GM18909 (cell line): Measurements from ENCODE around the gene ZNF750.

Experiments used
- ATAC-seq: cut with Tn5 transposase; IDR thresholded peaks from one replicate; pipeline ENCODE4 v1.9.1; 2021; ENCODE audit warnings: mild to moderate bottlenecking; ENCODE audit not compliant: unreplicated experiment, poor library complexity

Gene ZNF750

DNA sequence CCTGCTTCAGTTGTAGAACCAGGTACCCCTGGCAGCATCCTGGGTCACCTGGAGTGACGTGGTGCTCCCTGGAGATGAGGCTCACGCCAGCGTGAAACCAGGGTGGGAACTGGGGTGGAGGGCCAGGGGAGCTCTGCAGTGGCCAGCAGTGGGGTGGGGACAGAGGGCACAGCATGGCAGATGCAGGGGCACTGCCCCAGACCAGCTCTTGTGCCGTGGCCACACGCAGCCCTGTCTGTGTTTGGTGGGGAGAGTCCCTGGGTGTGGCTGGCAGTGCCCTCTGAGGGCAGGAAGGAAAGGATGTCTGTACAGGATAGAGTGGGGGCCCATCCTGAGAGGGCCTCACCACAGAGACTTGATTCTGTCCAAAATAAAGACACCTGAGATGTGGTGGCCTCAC lies 24.5 kb downstream of the ZNF750 start:
- ATAC-seq, result no peak

DNA sequence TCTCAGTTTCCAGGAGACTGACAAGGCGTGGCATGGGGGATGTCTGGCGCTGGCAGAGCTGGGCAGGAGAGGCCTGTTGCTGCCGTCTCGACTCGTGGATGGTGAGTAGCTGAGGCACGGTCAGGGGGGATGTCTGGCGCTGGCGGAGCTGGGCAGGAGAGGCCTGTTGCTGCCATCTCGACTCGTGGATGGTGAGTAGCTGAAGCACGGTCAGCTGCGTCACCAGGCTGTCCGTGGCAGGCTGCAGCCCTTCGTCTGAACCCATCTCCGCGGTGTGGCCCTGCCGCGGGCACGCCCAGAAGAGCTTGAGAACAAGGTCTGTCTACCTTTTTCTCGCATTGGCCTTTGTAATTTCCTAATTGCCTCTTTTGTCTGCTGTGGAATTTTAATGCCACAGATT lies 25.0 kb downstream of the ZNF750 start:
- ATAC-seq, result no peak

DNA sequence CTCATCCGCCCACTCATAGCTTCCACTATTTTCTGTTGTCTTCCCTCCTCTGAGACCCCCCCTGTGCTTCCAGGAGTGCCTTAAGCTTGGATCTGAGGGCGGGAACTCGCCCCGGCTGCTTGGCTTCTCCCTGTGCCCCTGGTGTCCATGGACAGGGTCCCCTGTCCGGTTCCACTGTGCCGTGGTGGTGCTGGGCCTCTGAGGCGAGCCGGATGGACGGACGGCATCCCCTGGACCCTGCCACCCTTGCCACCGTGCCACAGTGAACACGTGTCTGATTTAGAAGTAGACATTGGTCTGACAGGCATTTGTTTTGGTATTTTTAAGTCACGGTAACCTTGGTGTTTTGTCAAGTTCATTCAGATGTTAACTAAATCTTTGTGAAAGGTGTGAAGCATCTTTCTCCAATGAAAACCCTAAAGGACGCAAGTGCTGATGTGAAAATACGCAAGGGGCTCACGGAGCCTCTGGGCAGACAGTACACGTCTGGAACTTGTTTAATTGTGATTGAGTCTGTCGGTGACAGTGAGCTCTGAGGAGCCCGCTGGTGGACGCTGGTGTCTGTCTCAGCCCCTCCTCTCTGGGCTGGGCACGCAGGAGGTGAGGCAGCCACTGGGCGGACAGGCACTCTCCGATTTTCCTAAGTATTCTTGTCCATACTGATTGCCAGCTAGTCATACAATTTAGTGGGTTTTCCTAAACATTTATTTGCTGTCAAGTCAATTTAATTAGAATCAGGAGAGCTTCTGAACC lies 26.3 kb downstream of the ZNF750 start:
- ATAC-seq, result no peak

DNA sequence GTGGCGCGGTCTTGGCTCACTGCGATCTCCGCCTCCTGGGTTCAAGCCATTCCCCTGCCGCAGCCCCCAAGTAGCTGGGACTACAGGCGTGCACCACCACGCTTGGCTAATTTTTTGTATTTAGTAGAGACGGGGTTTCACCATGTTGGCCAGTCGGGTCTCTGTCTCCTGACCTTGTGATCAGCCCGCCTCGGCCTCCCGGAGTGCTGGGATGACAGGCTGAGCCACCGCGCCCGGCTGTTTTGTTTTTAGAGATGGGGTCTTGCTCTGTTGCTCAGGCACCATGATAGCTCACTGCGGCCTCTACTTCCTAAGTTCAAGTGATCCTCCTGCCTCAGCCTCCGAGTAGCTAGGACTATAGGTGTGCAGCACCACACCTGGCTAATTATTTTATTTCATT lies 27.2 kb downstream of the ZNF750 start:
- ATAC-seq, result no peak

DNA sequence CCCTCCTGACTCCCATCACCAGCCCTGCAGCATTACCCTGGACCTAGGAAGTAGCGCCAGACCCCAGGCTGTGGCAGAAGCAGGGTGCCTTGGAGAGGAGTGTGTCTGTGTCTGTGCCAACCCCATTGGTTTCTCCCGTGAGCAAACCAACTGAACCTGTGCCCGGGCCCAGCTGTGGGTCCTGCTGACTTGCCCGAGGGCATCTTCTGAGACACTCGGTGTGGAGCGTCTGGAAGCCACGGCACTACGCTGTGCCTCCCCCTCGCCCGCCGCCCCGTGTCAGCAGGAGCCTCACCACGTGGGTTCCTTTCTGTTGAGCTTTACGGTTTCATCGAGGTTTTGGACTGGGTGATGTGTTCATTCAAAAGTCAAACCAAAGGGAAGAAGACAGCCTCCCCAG lies 27.8 kb downstream of the ZNF750 start:
- ATAC-seq, result no peak

DNA sequence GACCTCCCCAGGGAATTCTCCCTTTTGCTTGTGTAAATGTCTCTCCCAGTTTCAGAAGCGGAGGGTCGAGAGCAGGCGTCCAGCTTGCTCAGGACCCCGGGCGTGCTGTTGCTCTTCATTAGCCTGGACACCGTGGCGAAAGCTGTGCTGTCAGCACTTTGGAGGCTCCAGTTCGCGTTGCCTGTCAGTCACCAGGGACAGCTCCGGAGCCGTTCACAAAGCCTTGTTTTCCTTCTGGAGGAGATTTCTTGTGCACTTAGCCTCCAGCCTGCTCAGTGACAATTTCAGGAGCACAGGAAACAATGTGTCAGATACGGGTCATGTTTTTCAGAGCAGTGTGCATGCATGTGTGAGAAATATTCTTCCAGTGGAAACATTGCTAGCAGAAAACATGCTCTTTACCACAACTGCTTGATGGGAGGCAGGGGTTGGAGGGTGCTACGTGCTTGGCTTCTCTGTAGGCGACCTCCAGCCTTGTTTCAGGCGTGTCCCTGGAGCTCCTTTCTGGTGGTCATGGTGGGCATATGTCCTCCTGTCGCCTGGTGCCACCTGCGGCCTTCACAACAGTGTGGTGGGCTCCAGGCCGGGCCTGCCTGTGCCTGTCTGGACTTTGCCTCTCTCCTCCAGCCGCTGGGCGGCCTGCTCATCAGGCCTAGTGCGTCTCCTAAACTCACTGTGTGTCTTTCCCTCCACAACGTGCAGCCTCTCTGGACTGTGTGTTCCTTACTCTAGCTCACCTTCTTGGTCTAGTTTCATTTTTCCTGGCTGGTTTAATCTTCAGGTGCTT lies 29.0 kb downstream of the ZNF750 start:
- no peak for ATAC-seq

DNA sequence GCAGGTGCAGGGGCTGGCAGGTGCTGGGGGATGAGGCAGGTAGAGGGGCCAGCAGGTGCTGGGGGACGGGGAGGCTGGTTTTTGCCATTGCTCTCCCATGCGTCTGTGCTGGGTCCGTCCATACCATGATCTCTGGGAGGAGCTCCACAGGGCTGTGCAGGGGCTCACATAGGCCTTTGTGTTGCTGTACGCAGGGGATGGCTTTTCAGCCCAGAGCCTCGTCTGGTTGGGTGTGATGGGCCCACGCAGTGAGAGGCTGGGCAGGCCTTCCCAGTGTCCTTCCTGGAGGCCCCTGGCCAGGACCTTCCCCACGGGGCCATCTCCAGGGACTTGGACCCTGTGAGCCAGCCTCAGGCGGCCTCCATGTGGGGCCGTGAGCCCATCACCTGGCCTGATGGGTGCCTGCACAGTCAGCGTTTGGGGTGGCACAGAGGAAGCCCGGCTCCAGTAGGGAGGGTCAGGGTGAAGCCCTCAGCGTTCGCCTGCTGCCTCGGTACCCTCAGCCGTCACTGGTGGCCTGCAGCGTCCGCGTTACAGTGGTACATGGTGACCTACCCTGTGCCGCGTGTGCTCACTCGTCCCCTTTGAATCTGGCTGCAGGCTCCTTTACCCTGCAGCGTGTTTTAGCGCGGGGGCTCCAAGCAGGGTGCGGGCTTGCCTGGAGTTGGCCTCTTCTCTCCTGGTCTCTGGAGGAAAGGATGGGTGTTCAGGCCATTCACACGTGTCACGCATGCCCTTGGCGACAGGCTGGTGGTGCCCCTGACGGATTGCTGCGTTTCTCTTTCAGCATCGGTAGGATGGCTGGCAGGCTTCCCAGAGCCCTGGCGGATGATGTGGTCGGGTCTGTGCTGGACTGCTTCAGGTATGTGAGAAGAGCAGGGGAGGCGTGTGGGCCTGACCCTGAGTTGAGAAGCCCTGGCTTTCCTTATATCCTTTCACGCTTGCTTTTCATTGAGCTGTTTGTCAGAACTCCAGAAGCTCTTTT lies 30.6 kb downstream of the ZNF750 start:
- no peak for ATAC-seq

DNA sequence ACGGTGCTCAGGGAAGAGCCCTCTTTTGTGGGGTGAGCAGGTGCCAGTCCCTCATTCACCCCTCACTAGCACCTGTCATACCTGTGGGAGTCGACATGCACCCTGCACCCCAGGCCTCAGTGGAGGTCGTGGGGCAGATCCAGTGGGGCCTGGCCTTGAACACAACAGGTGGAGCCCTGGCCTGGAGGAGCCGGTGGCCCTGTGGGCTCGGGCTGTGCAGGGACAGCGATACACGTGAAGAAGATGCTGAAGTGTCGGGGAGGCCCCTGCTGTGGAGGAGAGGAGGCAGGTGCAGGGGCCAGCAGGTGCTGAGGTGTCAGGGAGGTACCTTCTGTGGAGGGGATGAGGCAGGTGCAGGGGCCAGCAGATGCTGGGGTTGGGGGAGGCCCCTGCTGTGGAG lies 31.8 kb downstream of the ZNF750 start:
- ATAC-seq, result no peak

DNA sequence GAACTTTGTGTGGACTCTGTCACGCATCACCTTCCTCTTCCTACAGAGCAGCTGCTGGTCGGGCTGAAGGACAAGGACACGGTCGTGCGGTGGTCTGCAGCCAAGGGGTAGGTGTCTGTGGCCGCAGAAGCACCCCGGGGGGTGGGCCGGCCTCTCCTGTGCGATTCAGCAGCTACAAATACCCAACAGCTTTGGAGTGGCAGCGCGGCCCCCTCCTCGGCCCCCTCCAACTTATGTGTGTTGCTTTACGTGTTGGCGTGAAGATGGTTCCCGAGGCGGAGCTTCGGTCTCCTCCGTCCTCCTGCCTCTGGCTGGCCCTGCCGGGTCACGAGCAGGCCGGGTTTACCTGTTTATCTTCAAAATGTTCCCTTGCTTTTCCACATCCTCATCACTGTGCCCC lies 32.3 kb downstream of the ZNF750 start:
- no peak for ATAC-seq

DNA sequence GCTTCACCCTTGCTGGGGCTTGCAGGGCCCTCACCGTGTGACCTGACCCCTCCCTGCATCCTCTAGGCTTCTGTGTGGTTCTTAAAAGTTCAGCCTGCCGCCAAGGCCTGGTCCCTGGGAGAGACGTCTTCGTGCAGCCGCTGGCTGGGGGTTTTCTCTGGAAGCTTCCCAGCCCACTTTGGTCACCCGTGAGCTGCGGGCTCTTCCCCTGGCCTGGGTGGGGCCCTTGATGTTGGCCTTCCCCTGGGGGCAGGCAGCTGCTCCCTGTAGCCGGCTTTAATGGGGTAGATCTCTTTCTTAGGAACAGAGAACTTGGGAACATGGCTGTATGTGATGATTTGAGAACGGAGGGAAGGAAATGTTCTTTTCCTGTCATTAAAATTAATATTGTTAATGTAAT lies 32.7 kb downstream of the ZNF750 start:
- ATAC-seq, result no peak

DNA sequence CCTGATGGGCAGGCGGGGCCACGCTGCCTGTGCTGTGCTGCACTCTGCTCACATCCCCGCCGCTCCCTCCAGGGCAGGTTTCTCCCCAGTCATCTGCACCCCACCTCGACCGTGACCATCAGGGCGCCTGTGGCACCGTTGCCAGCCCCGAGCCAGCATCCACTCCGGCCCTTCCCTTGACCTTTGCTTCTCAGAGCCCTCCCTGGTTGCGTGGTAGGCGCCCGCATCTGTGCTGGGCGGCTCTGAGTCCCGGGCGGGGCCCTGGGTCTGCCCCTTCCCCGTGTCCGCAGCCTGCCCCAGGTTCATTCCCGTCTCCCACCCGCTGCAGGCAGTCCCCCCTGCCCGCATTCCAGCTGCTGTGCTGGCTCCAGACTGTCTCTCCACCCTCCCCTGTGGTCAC lies 33.2 kb downstream of the ZNF750 start:
- ATAC-seq, result no peak

DNA sequence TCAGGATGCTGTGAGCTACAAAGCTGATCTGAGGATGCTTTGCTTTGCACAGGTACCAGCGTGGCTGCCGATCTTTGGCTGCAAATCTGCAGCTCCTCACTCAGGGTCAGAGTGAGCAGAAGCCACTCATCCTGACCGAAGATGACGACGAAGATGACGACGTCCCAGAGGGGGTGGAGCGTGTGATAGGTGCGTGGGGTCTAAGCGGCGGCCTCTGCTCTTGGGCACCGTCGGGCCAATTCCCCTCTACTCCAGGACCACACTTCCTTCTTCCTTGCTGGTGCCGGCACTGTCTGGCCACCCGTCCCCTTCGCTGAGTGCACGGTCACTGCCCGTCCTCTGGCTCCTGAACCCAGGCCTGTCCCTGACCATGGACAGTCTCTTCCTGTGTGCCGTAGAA lies 34.0 kb downstream of the ZNF750 start:
- no peak for ATAC-seq

DNA sequence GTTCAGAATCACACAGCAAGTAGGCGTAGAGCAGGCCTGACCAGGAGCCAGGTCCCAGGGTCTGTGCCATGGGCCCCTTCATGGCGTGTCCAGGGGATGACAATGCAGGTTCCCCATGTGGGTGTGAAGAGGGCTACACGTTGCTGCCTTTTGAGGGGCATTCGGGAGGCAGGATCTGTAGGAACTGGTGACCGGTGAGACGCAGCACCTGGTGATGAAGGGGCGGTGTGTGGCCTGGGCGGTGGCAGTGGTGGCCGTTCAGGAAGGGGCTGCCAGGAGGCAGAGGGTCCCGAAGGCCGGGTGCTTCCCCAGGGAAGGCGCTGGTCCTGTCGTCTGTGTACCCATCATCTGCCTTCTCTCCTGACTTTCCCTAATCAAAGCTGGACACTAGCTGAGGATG lies 34.6 kb downstream of the ZNF750 start:
- no peak for ATAC-seq

DNA sequence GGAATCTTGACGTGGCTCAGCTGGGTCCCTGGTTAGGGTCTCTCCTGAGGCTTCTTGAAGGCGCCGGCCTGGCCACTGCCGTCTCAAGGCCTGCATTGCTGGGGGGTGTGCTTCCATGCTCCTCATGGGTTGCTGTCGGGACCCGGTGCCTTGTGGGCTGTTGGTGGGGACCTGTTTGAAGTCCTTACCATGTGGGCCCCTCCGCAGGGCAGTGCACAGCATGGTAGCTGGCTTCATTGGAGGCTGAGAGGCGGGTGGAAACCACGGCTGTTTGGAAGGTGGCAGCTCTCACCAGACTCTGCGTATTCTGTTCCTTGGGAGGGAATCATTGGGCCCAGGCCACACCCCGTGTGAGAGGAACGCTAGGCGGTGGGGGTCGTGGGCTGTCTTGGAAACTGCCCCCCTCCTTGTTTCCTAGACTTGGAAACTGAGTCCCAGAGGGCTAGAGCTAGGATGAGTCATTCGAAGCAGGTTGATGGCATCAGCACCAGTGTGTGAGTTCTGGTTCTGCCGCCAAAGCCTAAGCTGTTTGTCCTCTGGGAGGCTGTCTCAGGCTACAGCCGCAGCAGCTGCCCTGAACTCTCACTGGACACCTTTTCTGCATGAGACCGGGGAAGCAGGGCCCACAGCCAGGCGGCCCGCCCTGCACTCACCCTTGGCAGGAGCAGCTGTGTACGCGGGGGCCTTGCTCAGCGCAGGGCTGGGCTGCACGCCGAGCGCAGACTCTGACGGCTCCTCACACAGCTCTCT lies 35.2 kb downstream of the ZNF750 start:
- no peak for ATAC-seq

DNA sequence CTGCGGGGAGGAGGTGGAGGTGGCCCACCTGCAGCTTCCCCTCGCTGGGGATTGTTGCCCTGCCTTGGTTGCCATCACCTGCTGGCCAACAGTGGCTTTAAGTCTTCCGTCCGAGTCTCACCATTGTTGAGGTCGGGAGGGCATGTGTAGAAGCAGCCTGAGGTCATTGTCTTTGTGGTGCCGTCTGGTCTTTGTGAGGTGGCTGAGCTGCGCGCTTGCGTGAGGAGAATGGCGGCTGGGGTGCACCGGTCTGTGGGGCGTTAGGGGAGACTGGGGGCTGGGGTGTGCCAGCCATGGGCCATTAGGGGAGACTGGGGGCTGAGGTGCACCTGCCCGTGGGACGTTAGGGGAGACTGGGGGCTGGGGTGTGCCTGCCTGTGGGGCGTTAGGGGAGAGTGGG lies 36.2 kb downstream of the ZNF750 start:
- no peak for ATAC-seq

DNA sequence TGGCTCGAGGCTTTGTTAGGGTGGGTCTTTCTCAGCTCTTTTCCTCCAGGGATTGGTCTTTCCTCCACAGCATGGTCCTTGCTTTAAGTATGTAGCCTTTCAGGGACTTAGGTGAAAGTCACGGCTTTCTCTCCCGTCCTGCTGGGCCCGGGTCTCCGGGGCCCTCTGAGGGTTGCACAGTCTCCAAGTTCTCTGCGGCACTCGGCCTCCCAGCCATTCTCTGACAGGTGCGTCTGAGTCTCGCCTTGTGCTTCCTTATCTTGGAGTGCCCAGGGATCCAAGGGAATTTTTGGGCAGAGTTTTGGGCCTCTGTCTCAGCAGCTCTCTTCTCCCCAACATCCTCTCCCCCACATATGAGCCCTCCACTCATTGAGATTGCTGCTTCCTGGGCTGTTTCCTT lies 36.6 kb downstream of the ZNF750 start:
- ATAC-seq, result no peak

DNA sequence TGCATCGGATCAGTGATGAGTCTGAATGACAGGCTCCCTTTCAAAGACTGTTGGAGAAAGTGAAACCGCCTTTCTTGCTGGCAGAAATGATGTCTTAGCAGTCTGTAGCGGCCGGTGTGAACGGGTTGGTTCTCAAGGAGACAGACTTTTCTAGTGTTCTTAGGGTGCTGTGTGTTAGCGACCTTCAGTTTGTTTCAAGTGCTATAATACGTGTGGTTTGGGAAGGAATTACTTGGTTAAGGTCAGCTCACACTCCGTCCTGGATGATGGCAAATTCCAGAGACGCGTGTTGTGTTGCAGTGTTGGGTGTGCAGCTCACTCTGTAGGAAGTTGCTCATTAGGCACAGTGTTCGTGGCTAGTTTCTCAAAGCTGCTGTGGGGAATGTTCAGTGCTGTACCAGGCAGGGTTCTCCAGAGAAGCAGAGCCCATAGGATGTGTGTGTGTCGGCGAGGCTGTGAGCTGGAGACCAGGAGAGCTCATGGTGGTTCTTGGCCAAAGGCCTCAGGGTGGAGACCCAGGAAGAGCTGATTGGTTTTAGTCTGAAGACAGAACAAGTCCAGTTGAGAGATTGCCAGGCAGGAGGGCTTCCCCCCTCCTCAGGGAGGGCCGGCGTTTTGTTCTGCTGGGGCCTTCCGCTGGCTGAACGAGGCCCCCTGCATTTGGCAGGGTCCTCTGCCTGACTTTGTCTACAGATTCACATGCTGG lies 37.6 kb downstream of the ZNF750 start:
- no peak for ATAC-seq

DNA sequence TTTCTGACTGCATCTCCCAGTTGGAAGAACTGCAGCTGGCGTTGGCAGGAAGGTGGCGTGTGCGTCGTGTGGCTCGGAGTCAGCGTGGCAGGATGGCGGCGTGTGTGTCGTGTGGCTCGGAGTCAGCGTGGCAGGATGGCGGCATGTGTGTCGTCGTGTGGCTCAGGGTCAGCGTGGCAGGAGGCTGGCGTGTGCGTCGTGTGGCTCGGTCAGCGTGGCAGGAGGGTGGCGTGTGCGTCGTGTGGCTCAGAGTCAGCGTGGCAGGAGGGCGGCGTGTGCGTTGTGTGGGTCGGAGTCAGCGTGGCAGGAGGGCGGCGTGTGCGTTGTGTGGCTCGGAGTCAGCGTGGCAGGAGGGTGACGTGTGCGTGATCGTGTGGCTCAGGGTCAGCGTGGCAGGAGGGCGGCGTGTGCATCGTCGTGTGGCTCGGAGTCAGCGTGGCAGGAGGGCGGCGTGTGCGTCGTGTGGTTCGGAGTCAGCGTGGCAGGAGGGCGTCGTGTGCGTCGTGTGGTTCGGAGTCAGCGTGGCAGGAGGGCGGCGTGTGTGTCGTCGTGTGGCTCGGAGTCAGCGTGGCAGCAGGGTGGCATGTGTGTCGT lies 38.3 kb downstream of the ZNF750 start:
- ATAC-seq, result no peak

DNA sequence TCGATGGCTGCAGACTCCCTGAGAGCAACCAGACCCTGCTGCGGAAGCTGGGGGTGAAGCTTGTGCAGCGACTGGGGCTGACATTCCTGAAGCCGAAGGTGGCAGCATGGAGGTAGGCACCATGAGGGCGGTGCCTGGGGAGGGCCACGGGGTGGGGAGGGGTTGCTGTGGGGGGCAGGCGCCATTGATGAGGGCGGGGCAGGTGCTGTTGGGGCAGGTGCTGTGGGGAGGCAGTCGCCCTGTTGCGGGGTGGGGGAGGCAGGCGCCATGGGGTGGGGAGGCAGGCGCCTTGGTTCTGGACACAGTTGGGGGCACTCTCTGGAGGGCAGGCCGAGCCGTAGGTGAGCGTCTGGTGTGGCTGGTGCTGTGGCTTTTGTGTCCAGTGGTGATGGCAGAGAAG lies 38.9 kb downstream of the ZNF750 start:
- no peak for ATAC-seq
